Left lobe of liver (tissue), 2 donors: ENCODE results near the gene RESP18. TPM values are rescaled to one million over a fixed set of nuclear protein-coding genes. Genes with fewer than 3 reads are reported as not detected.
"Not testable (repeated sequence)": the region's sequence is repeated elsewhere in the genome, so short reads cannot be mapped to it uniquely, and the experiment has no call there.

ENCODE experiments used
- ATAC-seq: fragments of 200-7000 bp; cut with Tn5 transposase; one replicate; pipeline ENCODE4 v1.9.1; 2020; ENCODE audit warnings: mild to moderate bottlenecking, moderate library complexity
- DNase-seq: peaks from one replicate; pipeline ENCODE4 v3.0.0-alpha.2; 2020; ENCODE audit warnings: low spot score
- total RNA-seq: library from RNA; stranded (reverse); gene quantifications from one replicate; pipeline ENCODE4 v1.2.1, GENCODE V29; 2021
- donor health status: DM: no; HTN: no; CAD: no; lungs with moderate emphysema.
- donor health status: DM: no; HTN: yes; CAD: no.

RESP18 gene
- total RNA-seq, 1 donor from 2014 or later = not detected

- DNase-seq (no peak), ATAC-seq (no peak)
These were observed 4.8 kb downstream of the RESP18 start for GRCh38 chr2:219327719-219328118.

GRCh38 chr2:219325657-219326315 is 6.8 kb downstream of the RESP18 start:
- DNase-seq (no peak), ATAC-seq (no peak)

- DNase-seq = no peak
- ATAC-seq = no peak
These were observed 7.4 kb downstream of the RESP18 start for GRCh38 chr2:219325136-219325535.

- DNase-seq (no peak), ATAC-seq (no peak)
These were observed 9.1 kb downstream of the RESP18 start for GRCh38 chr2:219323434-219323833.

- DNase-seq = no peak
- no peak for ATAC-seq
These were observed 17.6 kb downstream of the RESP18 start for GRCh38 chr2:219314804-219315468.

- DNase-seq, ATAC-seq: not testable (repeated sequence)
These were observed 19.8 kb downstream of the RESP18 start for GRCh38 chr2:219312683-219313263.

- no peak for ATAC-seq
- no peak for DNase-seq
These were observed 23.3 kb downstream of the RESP18 start, which contains the start of gene PTPRN for GRCh38 chr2:219309278-219309677. Gene PTPRN (minus strand): TSS chr2:219309401. CDS start chr2:219309332, 69 bp downstream.

GRCh38 chr2:219308142-219309101 is 24.1 kb downstream of the RESP18 start:
- DNase-seq (no peak), ATAC-seq (peak; percentile 87)

- DNase-seq (no peak), ATAC-seq (no peak)
These were observed 26.5 kb downstream of the RESP18 start for GRCh38 chr2:219306047-219306446.

GRCh38 chr2:219304223-219304622 is 28.3 kb downstream of the RESP18 start:
- no peak for ATAC-seq

GRCh38 chr2:219302412-219302968 is 30.1 kb downstream of the RESP18 start:
- ATAC-seq (no peak), DNase-seq (no peak)

More at GRCh38 chr2:219304223-219304622, 28.3 kb downstream of the RESP18 start:
- DNase-seq = no peak

- DNase-seq = no peak
- no peak for ATAC-seq
These were observed 32.5 kb downstream of the RESP18 start for GRCh38 chr2:219300022-219300421.

- ATAC-seq (no peak), DNase-seq (no peak)
These were observed 33.2 kb downstream of the RESP18 start for GRCh38 chr2:219299372-219299760.

- ATAC-seq = peak; percentile 82
These were observed 33.7 kb downstream of the RESP18 start for GRCh38 chr2:219298759-219299371.

GRCh38 chr2:219297766-219298456 is 34.6 kb downstream of the RESP18 start:
- DNase-seq (no peak), ATAC-seq (no peak)

More at GRCh38 chr2:219298759-219299371, 33.7 kb downstream of the RESP18 start:
- DNase-seq = peak; percentile 84

GRCh38 chr2:219296631-219297391 is 35.7 kb downstream of the RESP18 start:
- peak; percentile 42 for DNase-seq
- ATAC-seq = no peak

- no peak for ATAC-seq
- peak; percentile 43 for DNase-seq
These were observed 36.4 kb downstream of the RESP18 start for GRCh38 chr2:219296142-219296541.
